Left cardiac atrium (tissue), 4 donors: ENCODE measurements around the gene CLSTN2. TPM values are rescaled to one million over a fixed set of nuclear protein-coding genes. Genes with fewer than 3 reads are reported as not detected.
A peak's percentile ranks its signal among the peaks of the same experiment; 100 is the strongest.

Experiments
- ATAC-seq, 2 donors: fragments of 200-7000 bp; cut with Tn5 transposase; one replicate each; pipeline ENCODE4 v1.9.1; 2020; ENCODE audit warnings: mild to moderate bottlenecking in 2 of 2, moderate library complexity in 2 of 2
- DNase-seq: peaks from one replicate; pipeline ENCODE4 v3.0.0-alpha.2; 2020
- intact Hi-C, 2 donors: fragments of 100-400 bp; cut with DNase I; formaldehyde crosslinking; loops; one replicate each; pipeline versions ENCODE4 v1.14.1 to v1.15.1; 2022 to 2023
- total RNA-seq, 2 donors: library from RNA; stranded (reverse); fragmentation: NEBNext Ultra II Directional; extraction: Animal tissue kit (Norgen Biotek cat#: 25700); gene quantifications; one replicate each; pipeline ENCODE4 v1.2.1, GENCODE V29; 2021
- donor health status: DM: no; HTN: yes; CAD: no.
- donor health status: DM: no; HTN: yes; CAD: no; lungs with severe emphysema.
- donor health status: DM: yes; HTN: yes; CAD: no.
- donor health status: Dilated cardiomyopathy.

The CLSTN2 gene
- total RNA-seq, 2 donors from 2014 or later = 22.9 to 26.6 TPM

DNA sequence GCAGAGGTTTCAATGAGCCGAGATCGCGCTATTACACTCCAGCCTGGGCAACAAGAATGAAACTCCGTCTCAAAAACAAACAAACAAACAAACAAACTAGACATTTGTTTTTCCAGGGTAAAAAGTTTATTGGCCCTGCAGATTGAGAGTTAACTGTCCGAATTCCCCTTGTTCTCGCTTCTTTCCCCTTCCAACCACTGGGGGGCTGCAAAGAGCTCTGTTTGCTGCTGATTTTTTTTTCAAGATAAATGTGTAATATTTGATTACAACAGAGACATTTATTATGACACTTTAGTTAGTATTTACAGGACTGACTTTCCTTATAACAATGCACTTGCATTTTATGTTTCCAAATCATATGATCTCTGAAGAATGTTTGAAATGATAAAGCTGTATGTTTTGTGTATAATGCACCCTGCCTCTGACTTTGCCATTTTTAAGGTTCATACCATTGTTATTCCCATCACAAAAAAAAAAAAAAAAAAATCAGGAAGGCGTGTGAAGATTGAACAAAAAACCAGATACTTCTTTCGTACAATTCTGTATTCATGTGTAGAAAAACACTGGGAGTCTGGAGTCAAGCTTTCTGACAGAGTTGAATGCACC lies 2.8 kb downstream of the CLSTN2 start:
- peak; percentile 54 for DNase-seq
- no peak for ATAC-seq
- intact Hi-C loops = loop anchor here (1.0 to 10.0 kb wide), 7 partner anchors 114 to 800 kb away; no protein-coding TSS in a partner anchor

DNA sequence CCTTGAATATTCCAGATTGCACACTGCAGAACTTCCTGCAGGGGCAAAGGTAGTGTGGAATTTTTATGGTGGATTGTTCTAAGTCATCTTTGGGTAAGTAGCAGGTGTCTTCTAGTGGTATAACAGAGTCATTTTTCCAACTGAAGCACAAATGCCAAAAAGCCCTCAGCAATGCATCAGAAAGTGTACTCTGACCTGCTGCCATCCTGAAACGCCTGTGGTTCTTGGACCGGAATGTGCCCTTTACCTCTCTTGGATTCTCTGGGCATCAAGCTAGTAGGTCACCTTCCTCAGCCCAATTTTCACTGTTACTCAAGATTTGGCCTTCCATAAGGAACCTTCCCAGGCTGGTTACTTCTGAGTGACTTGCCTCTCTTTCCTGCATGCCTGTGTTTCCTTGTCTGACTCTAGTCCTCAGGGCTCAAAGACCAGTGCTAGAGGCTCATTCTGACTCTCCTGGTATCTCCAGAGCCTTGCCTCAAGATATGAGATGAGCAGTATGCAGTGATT lies 4.8 kb downstream of the CLSTN2 start:
- ATAC-seq (no peak), DNase-seq (no peak)
- intact Hi-C loops = loop anchor here (2.0 to 10.0 kb wide), 7 partner anchors 35 to 798 kb away; no protein-coding TSS in a partner anchor

- intact Hi-C loops = loop anchor here in 1 of 2 donors (2.0 kb wide), 1 partner anchor 34 kb away; no protein-coding TSS in a partner anchor
- ATAC-seq (peak in 1 of 2 donors; percentile 50), DNase-seq (no peak)
Measured at GRCh38 chr3:139940622-139941021, 5.6 kb downstream of the CLSTN2 start.

GRCh38 chr3:139941580-139941979 lies 6.6 kb downstream of the CLSTN2 start:
- no peak for ATAC-seq
- intact Hi-C loops = loop anchor here in 1 of 2 donors (2.0 kb wide), 1 partner anchor 33 kb away; no protein-coding TSS in a partner anchor
- DNase-seq = no peak

DNA sequence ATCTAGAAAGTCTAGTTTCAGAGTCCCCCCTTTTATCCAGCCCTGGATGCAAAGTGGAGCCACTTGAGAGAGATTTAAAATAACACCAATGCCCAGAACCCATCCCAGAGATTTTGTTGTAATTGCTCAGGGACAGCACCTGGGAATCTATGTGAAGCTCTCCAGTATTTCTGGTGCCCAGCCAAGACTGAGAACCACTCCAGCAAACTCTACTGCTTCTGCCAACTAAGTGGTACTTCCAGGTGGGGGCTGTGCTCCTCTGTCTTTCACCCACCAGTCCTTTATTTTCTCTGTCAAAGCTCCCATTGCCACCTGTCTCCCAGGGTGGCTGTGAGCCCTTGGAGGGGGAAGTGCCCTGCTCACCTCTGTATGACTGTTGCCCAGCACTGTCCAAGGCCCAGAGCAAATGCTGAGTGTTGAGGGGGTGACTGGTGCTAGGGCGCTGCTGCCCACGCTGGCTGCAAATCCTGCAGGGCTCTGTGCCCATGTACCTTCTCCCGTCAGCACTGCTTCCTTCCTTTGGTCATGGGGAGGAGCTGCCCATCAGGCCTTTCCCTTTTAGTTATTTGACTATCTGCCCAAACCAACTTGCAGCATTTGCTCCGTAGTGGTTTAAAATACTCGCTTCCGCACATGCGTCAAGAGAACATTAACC lies 9.4 kb downstream of the CLSTN2 start:
- ATAC-seq = peak; percentile 70 to 72
- no peak for DNase-seq
- intact Hi-C loops = no loop called here

DNA sequence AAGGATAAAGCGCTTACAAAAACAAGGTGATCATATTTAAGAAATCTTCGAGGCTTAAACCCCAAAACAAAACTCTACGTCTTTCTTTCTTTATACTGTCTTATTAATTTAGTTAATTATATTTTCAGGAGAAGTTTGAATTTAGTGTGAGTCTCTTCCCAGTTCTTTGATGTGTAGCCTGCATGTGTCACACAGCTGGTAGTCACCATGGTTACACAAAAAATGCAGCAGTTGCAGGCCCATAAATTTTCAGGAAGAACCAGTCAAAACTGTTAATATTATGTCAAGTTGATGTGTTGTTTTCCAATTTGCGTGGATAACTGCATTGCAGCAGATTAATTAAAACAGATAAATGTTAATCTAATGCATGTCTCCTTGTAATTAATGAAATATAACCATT lies 10.4 kb downstream of the CLSTN2 start:
- DNase-seq (no peak), ATAC-seq (no peak)
- intact Hi-C loops = no loop called here

DNA sequence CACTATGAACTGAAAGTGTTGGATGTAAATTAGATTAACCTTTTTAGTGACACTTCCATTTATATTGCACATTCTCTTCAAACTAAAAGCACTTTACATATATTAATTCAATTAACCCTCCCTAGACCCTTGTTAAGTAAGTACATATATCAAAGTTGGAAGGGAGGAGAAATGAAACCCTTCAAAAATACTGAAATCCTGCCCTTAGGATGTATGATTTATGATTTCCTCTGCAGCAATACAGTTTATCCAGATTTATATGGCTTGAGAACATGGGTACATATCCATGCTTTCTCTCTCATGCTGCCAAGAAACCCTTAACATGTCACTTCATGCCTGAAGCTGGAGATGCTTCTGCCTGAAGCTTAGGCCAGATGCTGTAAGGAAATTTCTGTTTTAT lies 11.0 kb downstream of the CLSTN2 start:
- DNase-seq = no peak
- intact Hi-C loops = no loop called here
- no peak for ATAC-seq

DNA sequence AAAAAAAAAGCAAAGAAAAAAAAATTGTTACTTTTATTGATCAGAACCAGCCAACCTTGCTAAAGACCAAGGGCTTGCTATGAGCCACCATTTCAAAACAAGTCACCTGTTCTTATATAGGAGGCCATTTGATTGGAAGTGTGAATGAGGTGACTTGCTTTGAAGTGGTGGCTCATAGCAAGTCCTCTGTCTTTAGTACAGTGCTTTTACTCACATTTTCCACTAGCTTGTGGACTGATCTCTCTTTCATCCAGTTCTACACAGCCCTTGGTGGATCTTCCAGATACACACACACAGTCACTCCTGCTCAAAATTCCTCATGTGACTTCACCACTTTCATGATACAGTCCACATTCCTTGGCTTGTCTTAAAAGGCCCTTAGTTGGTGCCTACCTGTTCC lies 13.5 kb downstream of the CLSTN2 start:
- no peak for ATAC-seq
- intact Hi-C loops = no loop called here
- DNase-seq = no peak

- intact Hi-C loops = no loop called here
- DNase-seq = no peak
- no peak for ATAC-seq
Measured at GRCh38 chr3:139948898-139949297, 13.9 kb downstream of the CLSTN2 start.

DNA sequence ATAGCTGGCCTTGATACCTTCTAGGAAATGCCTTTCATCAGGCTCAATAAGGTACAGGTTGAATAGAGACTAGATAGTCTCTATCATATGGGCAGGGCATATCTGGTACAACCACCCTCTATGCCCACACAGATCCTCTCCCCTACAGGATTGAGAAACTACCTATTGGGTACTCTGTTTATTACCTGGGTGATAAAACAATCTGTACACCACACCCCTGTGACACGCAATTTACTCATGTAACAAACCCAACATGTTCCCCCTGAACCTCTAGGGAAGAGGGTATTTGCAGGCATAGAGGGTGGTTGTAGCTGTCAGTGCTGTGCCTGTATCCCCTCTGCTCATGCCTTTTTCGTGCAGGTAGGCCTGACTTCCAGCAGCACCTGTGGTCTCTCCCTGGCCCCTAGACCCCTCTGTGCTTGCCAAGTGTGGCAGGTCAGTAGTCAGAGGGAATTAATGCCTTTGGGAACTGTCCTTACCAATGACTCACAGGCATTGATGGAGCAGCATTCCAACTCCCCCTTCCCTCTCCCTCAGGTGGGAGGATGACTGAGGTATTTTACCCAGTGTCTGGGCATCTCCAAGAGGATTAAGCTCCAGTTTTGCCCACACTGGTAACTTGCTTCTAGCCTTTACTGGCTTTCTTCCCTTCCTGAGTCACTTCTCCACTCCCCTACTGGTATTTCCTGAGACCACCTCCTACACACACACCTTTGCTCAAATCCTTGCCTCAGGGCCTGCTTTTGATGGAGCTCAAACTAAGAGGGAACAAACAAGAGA lies 18.3 kb downstream of the CLSTN2 start:
- intact Hi-C loops = no loop called here
- DNase-seq (no peak), ATAC-seq (no peak)

DNA sequence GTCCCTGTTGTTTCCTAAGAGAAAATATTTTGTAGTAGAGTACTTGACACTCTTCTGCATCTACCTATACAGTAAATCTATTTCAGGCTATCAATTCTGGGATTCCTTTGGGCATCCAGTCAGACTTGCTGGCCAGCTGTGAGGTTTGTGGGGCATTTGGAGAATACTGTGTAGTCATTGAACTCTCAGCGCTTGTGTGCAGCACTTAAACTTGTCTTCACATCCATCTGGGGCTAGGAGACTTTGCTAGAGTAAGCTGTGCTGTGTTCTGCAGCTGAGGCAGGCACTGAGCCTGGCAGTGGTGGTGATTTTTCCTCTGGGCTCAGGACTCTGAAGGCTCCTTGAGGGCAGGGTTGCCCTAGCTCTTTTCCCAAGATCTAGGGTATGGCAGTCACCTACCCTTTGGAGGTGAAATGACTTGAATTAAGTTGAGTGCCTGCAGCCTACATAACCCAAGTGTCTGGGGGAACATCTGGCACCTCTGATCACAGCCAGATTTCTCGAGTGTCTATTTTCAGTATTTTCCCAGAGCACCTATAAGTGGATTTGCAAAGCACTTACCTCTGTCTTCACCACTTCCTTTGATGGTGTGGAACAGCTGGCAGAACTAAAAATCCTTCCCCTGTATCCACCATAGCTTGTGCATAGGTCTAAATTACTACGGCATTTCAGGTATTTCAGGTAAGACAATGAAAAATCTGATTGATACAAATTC lies 19.3 kb downstream of the CLSTN2 start:
- ATAC-seq = no peak
- intact Hi-C loops = no loop called here
- no peak for DNase-seq

DNA sequence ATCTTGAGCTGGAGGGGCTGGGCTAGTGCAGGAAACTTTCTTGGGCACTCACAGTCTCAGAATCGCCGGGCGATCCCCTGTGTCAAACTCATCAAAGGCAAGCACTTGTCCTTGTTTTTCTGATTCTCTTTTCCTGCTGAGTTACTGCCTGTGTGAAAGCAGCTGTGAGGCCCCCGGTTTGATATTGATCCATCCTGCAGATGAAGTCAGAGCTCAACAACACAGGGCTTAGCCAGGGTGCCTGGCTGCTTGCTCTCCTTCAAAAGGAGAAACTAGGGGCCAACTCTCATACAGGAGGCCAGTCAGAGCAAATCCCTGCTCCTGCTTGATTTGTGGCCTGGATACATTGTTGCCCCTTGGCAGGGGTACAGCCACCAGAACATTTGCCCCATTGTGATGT lies 22.9 kb downstream of the CLSTN2 start:
- DNase-seq (no peak), ATAC-seq (no peak)
- intact Hi-C loops = no loop called here

DNA sequence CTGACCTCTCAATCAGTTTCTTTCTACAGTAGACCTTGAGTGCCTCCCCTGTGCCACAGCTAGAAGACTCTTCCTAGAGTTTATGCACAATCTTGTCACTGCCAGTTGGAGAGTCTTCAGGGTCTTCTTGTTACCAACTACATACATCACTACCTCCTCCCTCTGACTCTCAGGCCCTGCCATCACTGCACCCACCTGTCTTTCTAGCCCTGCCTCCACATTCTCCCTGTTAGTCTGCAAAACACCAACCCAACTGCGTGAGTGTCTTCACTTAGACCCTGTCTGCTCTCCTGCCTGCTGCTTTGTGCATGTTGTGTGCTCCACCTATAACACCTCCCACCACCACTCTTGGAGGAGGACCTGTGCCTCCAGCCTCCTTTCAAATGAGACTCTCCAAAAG lies 34.4 kb downstream of the CLSTN2 start:
- intact Hi-C loops = no loop called here
- ATAC-seq (no peak), DNase-seq (no peak)

DNA sequence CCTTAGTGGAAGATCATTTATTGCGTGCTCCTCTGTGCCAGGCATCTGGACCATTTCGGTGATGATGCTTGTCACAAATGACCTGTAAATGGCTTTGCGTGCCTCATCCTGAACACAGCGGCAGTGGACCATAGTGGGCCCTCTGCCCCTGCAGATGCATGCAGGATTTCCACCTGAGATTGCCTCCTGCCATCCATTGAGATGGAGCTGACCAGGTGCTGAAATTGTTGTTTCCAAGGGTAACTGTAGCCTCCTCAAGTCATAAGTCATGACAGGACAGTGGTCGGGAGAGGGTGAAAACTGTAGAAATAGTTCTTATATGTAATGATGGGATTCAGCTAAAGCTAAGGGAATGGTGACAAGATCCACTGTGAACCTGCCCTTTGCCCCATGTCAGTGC lies 35.5 kb downstream of the CLSTN2 start:
- no peak for ATAC-seq
- intact Hi-C loops = no loop called here
- no peak for DNase-seq

GRCh38 chr3:139974809-139975425 lies 39.9 kb downstream of the CLSTN2 start:
- DNase-seq (no peak), ATAC-seq (peak in 1 of 2 donors; percentile 28)
- intact Hi-C loops = loop anchor here in 1 of 2 donors (2.0 kb wide), 1 partner anchor 34 kb away; no protein-coding TSS in a partner anchor

GRCh38 chr3:139975594-139976365 lies 40.8 kb downstream of the CLSTN2 start:
- DNase-seq = peak; percentile 28
- ATAC-seq = peak; percentile 63 to 80
- intact Hi-C loops = loop anchor here in 1 of 2 donors (2.0 kb wide), 1 partner anchor 35 kb away; no protein-coding TSS in a partner anchor

GRCh38 chr3:139978966-139979365 lies 44.0 kb downstream of the CLSTN2 start:
- no peak for ATAC-seq
- intact Hi-C loops = no loop called here
- DNase-seq = no peak

- ATAC-seq = no peak
- intact Hi-C loops = no loop called here
- DNase-seq = no peak
Measured at GRCh38 chr3:139979991-139980390, 45.0 kb downstream of the CLSTN2 start.
